Lung (tissue), 12 donors: ENCODE data around the gene ADAMTS2. TPM values are rescaled to one million over a fixed set of nuclear protein-coding genes. Genes with fewer than 3 reads are reported as not detected.

Experiments used
- ATAC-seq: fragments of 200-7000 bp; cut with Tn5 transposase; one replicate; pipeline ENCODE4 v1.9.1; 2020; ENCODE audit warnings: moderate number of reproducible peaks; ENCODE audit not compliant: insufficient read depth, low FRiP score
- DNase-seq, 3 donors: peaks; one replicate each; pipeline ENCODE4 v3.0.0-alpha.2; 2013 to 2017
- H3K27ac ChIP-seq, 2 donors: one replicate each; pipeline ENCODE4 v1.5.1; 2013; ENCODE audit warnings: mild to moderate bottlenecking in 2 of 2, moderate library complexity in 2 of 2, control low read depth in 1 of 2, inconsistent platforms in 1 of 2, low read depth in 1 of 2, low read length in 1 of 2
- H3K27me3 ChIP-seq, 3 donors: one replicate each; pipeline ENCODE4 v1.5.1; 2013; ENCODE audit warnings: low read length in 2 of 3; ENCODE audit not compliant: control insufficient read depth in 3 of 3, insufficient read depth in 3 of 3
- H3K36me3 ChIP-seq, 4 donors: one replicate each; pipeline ENCODE4 v1.5.1; 2013; ENCODE audit warnings: low read length in 4 of 4, mild to moderate bottlenecking in 1 of 4, moderate library complexity in 1 of 4; ENCODE audit not compliant: control insufficient read depth in 4 of 4, insufficient read depth in 4 of 4
- H3K4me1 ChIP-seq, 5 donors: one replicate each; pipeline ENCODE4 v1.5.1; 2013; ENCODE audit warnings: low read length in 5 of 5, mild to moderate bottlenecking in 2 of 5, moderate library complexity in 1 of 5; ENCODE audit not compliant: control insufficient read depth in 5 of 5, insufficient read depth in 5 of 5
- H3K4me3 ChIP-seq: one replicate; pipeline ENCODE4 v1.5.1; 2013; ENCODE audit warnings: mild to moderate bottlenecking, control low read depth, moderate library complexity
- H3K9ac ChIP-seq, 2 donors: one replicate each; pipeline ENCODE4 v1.5.1; 2013; ENCODE audit warnings: low read length in 2 of 2, control low read depth in 1 of 2; ENCODE audit not compliant: insufficient read depth in 1 of 2
- H3K9me3 ChIP-seq, 4 donors: one replicate each; pipeline ENCODE4 v1.5.1; 2013; ENCODE audit warnings: low read length in 3 of 4, mild to moderate bottlenecking in 1 of 4, moderate library complexity in 1 of 4; ENCODE audit not compliant: control insufficient read depth in 4 of 4, insufficient read depth in 3 of 4
- WGBS, 2 donors: extraction: QIAGEN DNeasy Blood & Tissue Kit; methylation state at CpG; one replicate each; pipeline ENCODE4 v1.1.7; 2013; 5-methylcytosine and 5-hydroxymethylcytosine counted together
- polyA plus RNA-seq, 2 donors: library from polyadenylated mRNA; stranded (reverse); fragments of 200-250 nt; gene quantifications; one replicate each; pipeline ENCODE4 v1.2.1, GENCODE V29; 2013
- total RNA-seq, 2 donors: library from RNA; depleted of rRNA in 1 of 2; stranded (reverse); fragments of >200 nt in 1 of 2; gene quantifications; one replicate each; pipeline ENCODE4 v1.2.1, GENCODE V29; 2014 to 2021
- TF ChIP-seq, protein P1 (sequence below): IDR thresholded peaks from 2 replicates; pipeline ENCODE4 v1.5.1; 2012; ENCODE audit warnings: mild to moderate bottlenecking; ENCODE audit errors: control extremely low read depth, extremely low read depth
- donor health status: control.
- donor health status: control.
- donor health status: Bipolar disorder and iron deficiency.
- donor health status: healthy.
- donor health status: DM: yes; HTN: yes; CAD: no.

The ADAMTS2 gene
- total and polyA plus RNA-seq, 4 donors = 9.3 to 45.5 (median 28.7) TPM

GRCh38 chr5:179186801-179187200 is 158.5 kb downstream of the ADAMTS2 start:
- Histone ChIP-seq H3K27me3 (no peaks in the 10 kb centered on the region), H3K4me3 (no peak overlapping the region), H3K4me1 (peaks cover 0 to 10% (median 0%) of the 10 kb centered on the region in 5 donors), H3K9ac (no peak overlapping the region), H3K9me3 (no peaks in the 10 kb centered on the region), H3K27ac (no peak overlapping the region), H3K36me3 (no peaks in the 10 kb centered on the region)
- DNase-seq (no peak), ATAC-seq (no peak)
- 78 to 90% methylated on average over 12 of the region's 12 CpGs for WGBS, 2 donors
- TF ChIP-seq, protein P1, sequence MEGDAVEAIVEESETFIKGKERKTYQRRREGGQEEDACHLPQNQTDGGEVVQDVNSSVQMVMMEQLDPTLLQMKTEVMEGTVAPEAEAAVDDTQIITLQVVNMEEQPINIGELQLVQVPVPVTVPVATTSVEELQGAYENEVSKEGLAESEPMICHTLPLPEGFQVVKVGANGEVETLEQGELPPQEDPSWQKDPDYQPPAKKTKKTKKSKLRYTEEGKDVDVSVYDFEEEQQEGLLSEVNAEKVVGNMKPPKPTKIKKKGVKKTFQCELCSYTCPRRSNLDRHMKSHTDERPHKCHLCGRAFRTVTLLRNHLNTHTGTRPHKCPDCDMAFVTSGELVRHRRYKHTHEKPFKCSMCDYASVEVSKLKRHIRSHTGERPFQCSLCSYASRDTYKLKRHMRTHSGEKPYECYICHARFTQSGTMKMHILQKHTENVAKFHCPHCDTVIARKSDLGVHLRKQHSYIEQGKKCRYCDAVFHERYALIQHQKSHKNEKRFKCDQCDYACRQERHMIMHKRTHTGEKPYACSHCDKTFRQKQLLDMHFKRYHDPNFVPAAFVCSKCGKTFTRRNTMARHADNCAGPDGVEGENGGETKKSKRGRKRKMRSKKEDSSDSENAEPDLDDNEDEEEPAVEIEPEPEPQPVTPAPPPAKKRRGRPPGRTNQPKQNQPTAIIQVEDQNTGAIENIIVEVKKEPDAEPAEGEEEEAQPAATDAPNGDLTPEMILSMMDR = no peak

- H3K27me3 ChIP-seq = no peaks in the 10 kb centered on the region
- H3K9me3 ChIP-seq = no peaks in the 10 kb centered on the region
- DNase-seq = no peak
- peaks cover 0 to 13% (median 0%) of the 10 kb centered on the region in 5 donors for H3K4me1 ChIP-seq
- no peak overlapping the region for H3K4me3 ChIP-seq
- no peaks in the 10 kb centered on the region for H3K36me3 ChIP-seq
- no peak for ATAC-seq
- TF ChIP-seq, protein P1 = no peak
- 83 to 97% methylated on average over 8 of the region's 8 CpGs for WGBS, 2 donors
- H3K27ac ChIP-seq = no peak overlapping the region
- peak overlapping the region in 1 of 2 donors; percentile 5 for H3K9ac ChIP-seq
These were observed 159.3 kb downstream of the ADAMTS2 start for GRCh38 chr5:179185941-179186411.

GRCh38 chr5:179185256-179185940 is 159.9 kb downstream of the ADAMTS2 start:
- WGBS, 2 donors = 68 to 84% methylated on average over 14 to 16 of the region's 16 CpGs
- ATAC-seq = no peak
- DNase-seq = no peak
- Histone ChIP-seq H3K27ac (no peak overlapping the region), H3K4me1 (peaks cover 0 to 19% (median 0%) of the 10 kb centered on the region in 5 donors), H3K9ac (peak overlapping the region in 1 of 2 donors; percentile 5), H3K9me3 (no peaks in the 10 kb centered on the region), H3K27me3 (no peaks in the 10 kb centered on the region), H3K36me3 (no peaks in the 10 kb centered on the region), H3K4me3 (no peak overlapping the region)
- TF ChIP-seq, protein P1 = no peak
